Measurements from ENCODE around the gene TAF1A. TPM values are rescaled to one million over a fixed set of nuclear protein-coding genes. Genes with fewer than 3 reads are reported as not detected.

Gene TAF1A
- total and polyA plus RNA-seq, 10 donors: 4.0 to 14.9 (median 10.8) TPM

DNA sequence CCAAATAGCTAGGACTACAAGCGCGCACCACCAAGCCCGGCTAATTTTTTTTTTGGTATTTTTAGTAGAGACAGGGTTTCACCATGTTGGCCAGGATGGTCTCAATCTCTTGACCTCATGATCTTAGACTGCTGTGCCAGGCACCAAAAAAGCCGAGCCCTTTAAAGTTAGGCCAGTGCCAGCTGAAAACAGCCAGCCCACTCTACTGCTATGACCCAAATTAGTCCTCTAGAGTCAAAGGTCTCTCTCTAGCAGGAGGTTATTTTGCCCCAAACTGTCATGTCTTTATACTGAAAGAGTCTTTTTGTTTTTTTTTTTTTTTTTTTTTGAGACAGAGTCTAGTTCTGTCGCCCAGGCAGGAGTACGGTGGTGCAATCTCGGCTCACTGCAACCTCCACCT, 32.2 kb downstream of the TAF1A start:
- no peak for TF ChIP-seq POLR2AphosphoS5 (IDR thresholded peaks at IDR 0.05)
- no peak for TF ChIP-seq POLR2A (IDR thresholded peaks at IDR 0.05)
- TF ChIP-seq CTCF (IDR thresholded peaks at IDR 0.05 in 8 of 11, conservative IDR thresholded peaks at IDR 0.05 in 3 of 11): no peak
- H3K27ac ChIP-seq: no peak overlapping the region
- H3K4me1 ChIP-seq: no peaks in the 10 kb centered on the region
- intact Hi-C loops (cut with DNase I; ENCODE audit: low total_unique reads): no loop called here
- H3K4me3 ChIP-seq: no peak overlapping the region
- WGBS, 5 donors: 82 to 99% (median 95%) methylated on average over 7 of the region's 7 CpGs
- no peak for DNase-seq
- H3K36me3 ChIP-seq: peaks cover 3 to 78% (median 44%) of the 10 kb centered on the region in 6 donors
- H3K27me3 ChIP-seq (replicated peaks in 1 of 7): no peaks in the 10 kb centered on the region
- no peaks in the 10 kb centered on the region for H3K9me3 ChIP-seq

- no peak for DNase-seq
- H3K9me3 ChIP-seq: no peaks in the 10 kb centered on the region
- H3K27me3 ChIP-seq (replicated peaks in 1 of 7): no peaks in the 10 kb centered on the region
- 73 to 90% (median 79%) methylated on average over 6 of the region's 6 CpGs for WGBS, 5 donors
- TF ChIP-seq POLR2AphosphoS5 (IDR thresholded peaks at IDR 0.05) (no peak), CTCF (IDR thresholded peaks at IDR 0.05 in 8 of 11, conservative IDR thresholded peaks at IDR 0.05 in 3 of 11) (no peak), POLR2A (IDR thresholded peaks at IDR 0.05) (no peak)
- intact Hi-C loops (cut with DNase I; ENCODE audit: low total_unique reads): no loop called here
- H3K4me1 ChIP-seq: no peaks in the 10 kb centered on the region
- no peak overlapping the region for H3K27ac ChIP-seq
- H3K4me3 ChIP-seq: no peak overlapping the region
- peaks cover 3 to 74% (median 42%) of the 10 kb centered on the region in 6 donors for H3K36me3 ChIP-seq
These were observed 32.6 kb downstream of the TAF1A start for GRCh38 chr1:222557148-222557547.

DNA sequence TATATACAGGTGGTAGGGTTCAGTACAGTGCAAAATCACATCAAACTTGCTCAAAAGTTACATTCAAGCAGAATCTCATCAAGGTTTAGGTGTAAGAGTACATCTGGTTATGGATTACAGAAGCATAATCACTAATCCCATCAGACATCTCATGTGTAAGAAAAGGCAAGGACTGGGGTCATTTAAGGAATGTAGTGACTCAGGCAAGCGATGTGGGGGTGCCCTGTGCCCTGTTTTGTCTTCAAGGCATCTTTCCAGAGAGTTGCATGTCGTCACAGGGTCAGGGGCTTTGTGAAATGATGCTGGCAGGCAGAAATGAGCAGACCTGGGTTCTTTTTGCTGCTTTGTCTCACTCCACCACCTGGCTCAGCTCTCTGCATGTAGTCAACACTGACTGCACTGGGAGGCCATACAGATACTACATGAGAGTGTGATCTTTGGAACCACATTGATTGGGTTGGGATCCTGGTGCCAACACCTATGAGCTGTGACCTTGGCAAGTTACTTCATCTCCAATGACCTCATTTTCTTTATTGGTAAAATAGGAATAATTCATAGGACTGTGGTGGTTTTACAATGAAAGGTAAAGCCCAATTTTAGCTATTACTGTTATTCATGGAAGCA, 33.6 kb downstream of the TAF1A start:
- H3K27ac ChIP-seq: no peak overlapping the region
- no peak for TF ChIP-seq POLR2A (IDR thresholded peaks at IDR 0.05)
- TF ChIP-seq CTCF (IDR thresholded peaks at IDR 0.05 in 8 of 11, conservative IDR thresholded peaks at IDR 0.05 in 3 of 11): no peak
- TF ChIP-seq POLR2AphosphoS5 (IDR thresholded peaks at IDR 0.05): no peak
- DNase-seq: no peak
- no peaks in the 10 kb centered on the region for H3K4me1 ChIP-seq
- H3K27me3 ChIP-seq (replicated peaks in 1 of 7): no peaks in the 10 kb centered on the region
- H3K9me3 ChIP-seq: no peaks in the 10 kb centered on the region
- intact Hi-C loops (cut with DNase I; ENCODE audit: low total_unique reads): no loop called here
- WGBS, 5 donors: 82 to 97% (median 85%) methylated on average over 2 of the region's 2 CpGs
- no peak overlapping the region for H3K4me3 ChIP-seq
- peaks cover 3 to 64% (median 38%) of the 10 kb centered on the region in 6 donors for H3K36me3 ChIP-seq

GRCh38 chr1:222554177-222554576, 35.6 kb downstream of the TAF1A start:
- 94 to 98% (median 96%) methylated on average over 5 of the region's 5 CpGs for WGBS, 5 donors
- TF ChIP-seq POLR2A (IDR thresholded peaks at IDR 0.05): no peak
- no peak for TF ChIP-seq POLR2AphosphoS5 (IDR thresholded peaks at IDR 0.05)
- no peak for TF ChIP-seq CTCF (IDR thresholded peaks at IDR 0.05 in 8 of 11, conservative IDR thresholded peaks at IDR 0.05 in 3 of 11)
- Histone ChIP-seq H3K4me3 (no peak overlapping the region), H3K27me3 (replicated peaks in 1 of 7) (no peaks in the 10 kb centered on the region), H3K9me3 (no peaks in the 10 kb centered on the region), H3K27ac (no peak overlapping the region), H3K36me3 (peaks cover 0 to 45% (median 24%) of the 10 kb centered on the region in 6 donors), H3K4me1 (no peaks in the 10 kb centered on the region)
- intact Hi-C loops (cut with DNase I; ENCODE audit: low total_unique reads): no loop called here
- DNase-seq: no peak
